Tibial artery (tissue), 4 donors: ENCODE measurements around the gene LRP11.
"Not testable (repeated sequence)": the region's sequence is repeated elsewhere in the genome, so short reads cannot be mapped to it uniquely, and the experiment has no call there.

Experiments used
- DNase-seq, 2 donors: peaks; one replicate each; pipeline ENCODE4 v3.0.0-alpha.2; 2019
- H3K27ac ChIP-seq, 2 donors: fragments of 200-600 bp; sonication (generic) in 1 of 2; 1 replicate in 1 of 2; 2 replicates in 1 of 2; pipeline ENCODE4 v1.5.1; 2018 to 2019; ENCODE audit warnings: mild to moderate bottlenecking in 1 of 2
- H3K27me3 ChIP-seq, 2 donors: fragments of 200-600 bp; sonication (generic) in 1 of 2; one replicate each; pipeline versions ENCODE4 v1.5.1 to v1.6.0; 2016 to 2019
- H3K36me3 ChIP-seq, 3 donors: fragments of 200-600 bp; sonication (generic) in 2 of 3; one replicate each; pipeline ENCODE4 v1.5.1; 2016 to 2019; ENCODE audit warnings: mild to moderate bottlenecking in 2 of 3
- H3K4me1 ChIP-seq, 4 donors: fragments of 200-600 bp; sonication (generic) in 2 of 4; 1 replicate in 3 of 4; 2 replicates in 1 of 4; pipeline ENCODE4 v1.5.1; 2016 to 2019
- H3K4me3 ChIP-seq, 2 donors: fragments of 200-600 bp; sonication (generic) in 1 of 2; 1 replicate in 1 of 2; 2 replicates in 1 of 2; pipeline ENCODE4 v1.5.1; 2018 to 2019; ENCODE audit warnings: mild to moderate bottlenecking in 2 of 2
- H3K9me3 ChIP-seq, 3 donors: fragments of 200-600 bp; sonication (generic) in 1 of 3; one replicate each; pipeline ENCODE4 v1.5.1; 2016 to 2019
- intact Hi-C: fragments of 100-400 bp; cut with DNase I; formaldehyde crosslinking; loops from one replicate; pipeline ENCODE4 v1.15.0; 2023; ENCODE audit warnings: low total_unique reads
- TF ChIP-seq, protein P1 (sequence below), 2 experiments: fragments of 200-600 bp in 1 of 2; fragments of 450-650 bp in 1 of 2; IDR thresholded peaks; one replicate each; pipeline ENCODE4 v1.5.1; 2017 to 2019; ENCODE audit warnings: antibody characterized with exemption in 2 of 2, mild to moderate bottlenecking in 1 of 2, moderate library complexity in 1 of 2

The LRP11 gene

DNA sequence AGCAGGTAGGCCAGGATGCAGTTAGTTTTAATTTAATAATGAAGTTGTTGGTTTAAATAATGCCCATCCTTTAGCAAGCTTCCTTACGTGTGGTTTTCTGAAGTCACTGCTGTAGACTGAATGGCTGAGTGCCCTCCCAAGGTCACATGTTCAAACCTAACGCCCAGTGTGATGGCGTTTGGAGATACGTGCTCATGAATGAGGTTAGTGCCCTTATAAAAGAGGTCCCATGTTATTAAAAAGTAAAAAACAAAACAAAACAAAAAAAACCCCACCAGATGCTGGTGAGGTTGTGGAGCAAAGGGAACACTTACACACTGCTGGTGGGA is 16.3 kb downstream of the LRP11 start:
- no peaks in the 10 kb centered on the region for H3K9me3 ChIP-seq
- H3K4me1 ChIP-seq: peaks cover 0 to 17% (median 16%) of the 10 kb centered on the region in 4 donors
- TF ChIP-seq, protein P1, sequence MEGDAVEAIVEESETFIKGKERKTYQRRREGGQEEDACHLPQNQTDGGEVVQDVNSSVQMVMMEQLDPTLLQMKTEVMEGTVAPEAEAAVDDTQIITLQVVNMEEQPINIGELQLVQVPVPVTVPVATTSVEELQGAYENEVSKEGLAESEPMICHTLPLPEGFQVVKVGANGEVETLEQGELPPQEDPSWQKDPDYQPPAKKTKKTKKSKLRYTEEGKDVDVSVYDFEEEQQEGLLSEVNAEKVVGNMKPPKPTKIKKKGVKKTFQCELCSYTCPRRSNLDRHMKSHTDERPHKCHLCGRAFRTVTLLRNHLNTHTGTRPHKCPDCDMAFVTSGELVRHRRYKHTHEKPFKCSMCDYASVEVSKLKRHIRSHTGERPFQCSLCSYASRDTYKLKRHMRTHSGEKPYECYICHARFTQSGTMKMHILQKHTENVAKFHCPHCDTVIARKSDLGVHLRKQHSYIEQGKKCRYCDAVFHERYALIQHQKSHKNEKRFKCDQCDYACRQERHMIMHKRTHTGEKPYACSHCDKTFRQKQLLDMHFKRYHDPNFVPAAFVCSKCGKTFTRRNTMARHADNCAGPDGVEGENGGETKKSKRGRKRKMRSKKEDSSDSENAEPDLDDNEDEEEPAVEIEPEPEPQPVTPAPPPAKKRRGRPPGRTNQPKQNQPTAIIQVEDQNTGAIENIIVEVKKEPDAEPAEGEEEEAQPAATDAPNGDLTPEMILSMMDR (IDR thresholded peaks at IDR 0.05): no peak
- no peak for DNase-seq
- H3K4me3 ChIP-seq: no peak overlapping the region
- H3K27ac ChIP-seq: no peak overlapping the region
- intact Hi-C loops: no loop called here
- no peaks in the 10 kb centered on the region for H3K27me3 ChIP-seq
- H3K36me3 ChIP-seq: peaks cover 0 to 9% (median under 1%) of the 10 kb centered on the region in 3 donors

DNA sequence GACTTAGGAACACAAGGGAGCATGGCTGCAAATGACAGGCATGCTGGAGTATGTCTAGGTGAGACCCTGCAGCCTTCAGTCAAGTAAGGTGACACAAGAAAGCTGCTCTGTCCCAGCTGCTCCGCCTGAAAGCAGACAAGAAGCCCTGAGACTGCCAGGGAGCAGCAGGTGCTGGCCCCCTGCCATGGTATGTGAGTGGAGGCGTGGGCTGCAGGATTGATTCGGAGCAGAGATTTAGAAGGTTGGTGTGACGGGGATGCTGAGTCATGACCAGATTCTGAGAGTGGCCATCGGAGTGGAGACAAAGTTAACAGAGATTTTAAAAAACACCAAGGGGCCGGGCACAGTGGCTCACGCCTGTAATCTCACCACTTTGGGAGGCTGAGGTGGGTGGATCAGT is 17.8 kb downstream of the LRP11 start:
- Histone ChIP-seq H3K27ac (no peak overlapping the region), H3K27me3 (no peaks in the 10 kb centered on the region), H3K9me3 (no peaks in the 10 kb centered on the region), H3K36me3 (peaks cover 0 to 16% (median 11%) of the 10 kb centered on the region in 3 donors), H3K4me1 (peaks cover 0 to 17% (median 16%) of the 10 kb centered on the region in 4 donors), H3K4me3 (no peak overlapping the region)
- DNase-seq: no peak
- intact Hi-C loops: no loop called here
- TF ChIP-seq, protein P1 (IDR thresholded peaks at IDR 0.05): no peak

DNA sequence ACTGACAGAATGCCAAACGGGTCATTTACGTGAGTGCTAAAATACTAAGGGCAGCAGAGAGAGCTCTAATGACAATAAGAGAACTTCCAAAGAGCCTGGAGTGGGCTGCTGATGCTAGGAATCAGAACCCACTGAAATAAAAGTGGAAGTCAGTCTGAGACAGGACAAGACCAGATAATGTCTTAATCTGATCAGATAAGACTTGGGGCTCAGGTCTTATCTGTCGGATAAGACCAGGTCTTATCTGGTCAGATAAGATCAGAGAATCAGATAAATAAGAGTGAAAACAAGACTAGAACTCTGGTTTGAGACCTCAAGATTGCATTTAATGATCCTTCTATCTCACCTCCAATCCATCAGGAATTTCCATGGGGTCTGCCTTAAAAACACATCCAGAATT is 18.6 kb downstream of the LRP11 start:
- no peak for DNase-seq
- no peak overlapping the region for H3K27ac ChIP-seq
- intact Hi-C loops: no loop called here

DNA sequence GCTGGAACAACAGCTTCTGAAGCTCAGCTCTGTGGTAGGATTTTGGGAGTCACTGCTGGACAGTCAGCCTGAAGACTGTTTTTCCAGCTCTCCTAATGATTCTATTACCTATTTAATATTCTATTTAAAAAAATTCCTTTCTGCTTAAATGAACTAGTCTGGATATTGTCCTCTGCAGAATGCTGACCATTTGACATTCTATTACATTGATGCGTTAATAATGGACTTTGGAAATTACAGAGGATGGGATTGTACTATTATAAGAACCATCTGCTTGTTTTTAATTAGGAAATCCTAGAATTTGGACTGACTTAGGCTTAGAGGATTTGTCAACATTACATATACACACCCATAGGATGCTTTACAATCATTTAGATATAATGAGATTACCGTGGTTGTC is 19.7 kb downstream of the LRP11 start:
- H3K36me3 ChIP-seq: peaks cover 0 to 16% (median 11%) of the 10 kb centered on the region in 3 donors
- no peak for DNase-seq
- peaks cover 0 to 18% (median 16%) of the 10 kb centered on the region in 4 donors for H3K4me1 ChIP-seq
- no peaks in the 10 kb centered on the region for H3K27me3 ChIP-seq
- no peak overlapping the region for H3K27ac ChIP-seq
- TF ChIP-seq, protein P1 (IDR thresholded peaks at IDR 0.05): no peak
- intact Hi-C loops: no loop called here
- no peaks in the 10 kb centered on the region for H3K9me3 ChIP-seq
- no peak overlapping the region for H3K4me3 ChIP-seq

More for the DNA sequence above, 18.6 kb downstream of the LRP11 start:
- H3K9me3 ChIP-seq: no peaks in the 10 kb centered on the region
- peaks cover 0 to 16% (median 11%) of the 10 kb centered on the region in 3 donors for H3K36me3 ChIP-seq
- peaks cover 0 to 18% (median 16%) of the 10 kb centered on the region in 4 donors for H3K4me1 ChIP-seq
- no peaks in the 10 kb centered on the region for H3K27me3 ChIP-seq
- TF ChIP-seq, protein P1 (IDR thresholded peaks at IDR 0.05): no peak
- H3K4me3 ChIP-seq: no peak overlapping the region

DNA sequence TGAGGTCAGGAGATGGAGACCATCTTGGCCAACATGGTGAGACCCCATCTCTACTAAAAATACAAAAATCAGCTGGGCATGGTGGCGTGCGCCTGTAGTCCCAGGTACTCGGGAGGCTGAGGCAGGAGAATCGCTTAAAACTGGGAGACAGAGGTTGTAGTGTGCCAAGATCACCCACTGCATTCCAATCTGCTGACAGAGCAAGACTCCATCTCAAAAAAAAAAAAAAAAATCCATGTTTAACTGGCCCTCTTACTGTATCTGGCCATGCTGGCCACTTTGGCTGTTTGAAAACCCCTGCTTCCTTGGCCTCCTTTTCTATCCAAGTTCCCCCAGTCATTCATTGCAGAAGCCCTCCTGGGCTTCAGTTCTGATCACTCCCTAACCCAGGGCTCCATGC is 20.1 kb downstream of the LRP11 start:
- H3K36me3 ChIP-seq: peaks cover 0 to 16% (median 11%) of the 10 kb centered on the region in 3 donors
- H3K27me3 ChIP-seq, intact Hi-C loops, H3K9me3 ChIP-seq, H3K4me3 ChIP-seq, DNase-seq, H3K27ac ChIP-seq: not testable (repeated sequence)
- H3K4me1 ChIP-seq: peaks cover 0 to 18% (median 16%) of the 10 kb centered on the region in 4 donors

DNA sequence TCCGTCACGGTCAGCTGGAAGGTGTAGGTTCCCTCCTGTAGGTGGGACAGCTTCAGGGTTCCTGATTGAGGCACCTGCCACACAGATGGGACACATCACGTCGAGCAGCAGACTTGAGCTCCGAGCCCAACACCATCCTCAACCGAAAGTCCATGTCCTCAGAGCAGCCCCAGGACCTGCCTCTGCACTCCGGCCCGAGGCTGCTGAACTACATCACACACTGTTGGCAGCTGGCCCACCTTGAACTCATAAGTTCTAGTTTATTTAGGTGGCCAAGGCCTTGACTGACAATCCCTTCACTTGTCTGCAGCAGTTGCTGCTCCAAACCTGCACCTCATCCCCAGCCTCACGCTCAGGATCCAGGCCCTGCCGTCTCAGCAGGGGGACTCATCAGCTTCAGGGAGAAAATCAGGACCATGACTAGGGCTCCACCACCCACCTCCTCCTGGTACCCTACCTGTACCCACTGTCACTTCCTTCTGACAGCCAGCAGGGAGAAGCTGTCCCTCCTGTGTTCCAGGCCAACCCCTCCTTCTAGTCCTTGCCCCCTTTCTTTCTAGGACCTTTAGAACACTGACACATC is 21.0 kb downstream of the LRP11 start:
- H3K27me3 ChIP-seq: no peaks in the 10 kb centered on the region
- no peak overlapping the region for H3K4me3 ChIP-seq
- intact Hi-C loops: no loop called here
- peaks cover 0 to 16% (median 11%) of the 10 kb centered on the region in 3 donors for H3K36me3 ChIP-seq
- no peak for DNase-seq
- no peaks in the 10 kb centered on the region for H3K9me3 ChIP-seq
- H3K4me1 ChIP-seq: peaks cover 0 to 18% (median 16%) of the 10 kb centered on the region in 4 donors
- no peak overlapping the region for H3K27ac ChIP-seq
- TF ChIP-seq, protein P1 (IDR thresholded peaks at IDR 0.05): no peak
